Muscle layer of colon (tissue), 2 donors: Measurements from ENCODE around the gene ZNF750.

Experiments
- H3K27ac ChIP-seq: one replicate; pipeline ENCODE4 v1.7.0; 2013; ENCODE audit warnings: low read depth, mild to moderate bottlenecking, low read length, moderate library complexity
- H3K27me3 ChIP-seq, 2 donors: one replicate each; pipeline ENCODE4 v1.7.0; 2013; ENCODE audit warnings: low read length in 2 of 2, mild to moderate bottlenecking in 2 of 2; ENCODE audit not compliant: insufficient read depth in 2 of 2, control insufficient read depth in 1 of 2
- H3K36me3 ChIP-seq: one replicate; pipeline ENCODE4 v1.7.0; 2013; ENCODE audit warnings: mild to moderate bottlenecking, low read length; ENCODE audit not compliant: insufficient read depth
- H3K4me1 ChIP-seq: one replicate; pipeline ENCODE4 v1.7.0; 2013; ENCODE audit warnings: mild to moderate bottlenecking, low read length; ENCODE audit not compliant: insufficient read depth
- H3K4me3 ChIP-seq, 2 donors: one replicate each; pipeline ENCODE4 v1.7.0; 2013; ENCODE audit warnings: low read length in 2 of 2, low read depth in 1 of 2, mild to moderate bottlenecking in 1 of 2, moderate library complexity in 1 of 2
- H3K9ac ChIP-seq: one replicate; pipeline ENCODE4 v1.7.0; 2013; ENCODE audit warnings: low read length
- H3K9me3 ChIP-seq: one replicate; pipeline ENCODE4 v1.7.0; 2013; ENCODE audit warnings: mild to moderate bottlenecking, low read length
- donor health status: abdominal sarcoma.
- donor health status: Adenocarcinoma of cecum.

The ZNF750 gene

GRCh38 chr17:82863383-82863940 is 23.6 kb upstream of the ZNF750 start:
- Histone ChIP-seq H3K36me3 (no peaks in the 10 kb centered on the region), H3K27ac (no peak overlapping the region), H3K27me3 (no peaks in the 10 kb centered on the region), H3K4me1 (peaks cover 11% of the 10 kb centered on the region), H3K9ac (no peak overlapping the region), H3K4me3 (no peak overlapping the region), H3K9me3 (no peaks in the 10 kb centered on the region)

GRCh38 chr17:82862737-82863382 is 23.0 kb upstream of the ZNF750 start:
- no peaks in the 10 kb centered on the region for H3K27me3 ChIP-seq
- no peaks in the 10 kb centered on the region for H3K9me3 ChIP-seq
- peaks cover 11% of the 10 kb centered on the region for H3K4me1 ChIP-seq
- H3K4me3 ChIP-seq, result no peak overlapping the region
- H3K36me3 ChIP-seq, result no peaks in the 10 kb centered on the region
- H3K27ac ChIP-seq, result no peak overlapping the region
- no peak overlapping the region for H3K9ac ChIP-seq

GRCh38 chr17:82862191-82862590 is 22.4 kb upstream of the ZNF750 start:
- no peaks in the 10 kb centered on the region for H3K36me3 ChIP-seq
- H3K27me3 ChIP-seq, result no peaks in the 10 kb centered on the region
- H3K27ac ChIP-seq, result no peak overlapping the region
- H3K9ac ChIP-seq, result no peak overlapping the region
- peaks cover 11% of the 10 kb centered on the region for H3K4me1 ChIP-seq
- no peak overlapping the region for H3K4me3 ChIP-seq
- H3K9me3 ChIP-seq, result no peaks in the 10 kb centered on the region

GRCh38 chr17:82861393-82861775 is 21.6 kb upstream of the ZNF750 start:
- Histone ChIP-seq H3K9ac (no peak overlapping the region), H3K36me3 (no peaks in the 10 kb centered on the region), H3K27ac (no peak overlapping the region), H3K9me3 (no peaks in the 10 kb centered on the region), H3K4me1 (peaks cover 11% of the 10 kb centered on the region), H3K4me3 (no peak overlapping the region), H3K27me3 (no peaks in the 10 kb centered on the region)

GRCh38 chr17:82860606-82861392 is 21.0 kb upstream of the ZNF750 start:
- H3K27ac ChIP-seq, result no peak overlapping the region
- H3K36me3 ChIP-seq, result no peaks in the 10 kb centered on the region
- no peaks in the 10 kb centered on the region for H3K9me3 ChIP-seq
- no peaks in the 10 kb centered on the region for H3K27me3 ChIP-seq
- H3K4me3 ChIP-seq, result no peak overlapping the region
- H3K9ac ChIP-seq, result no peak overlapping the region
- H3K4me1 ChIP-seq, result peaks cover 11% of the 10 kb centered on the region

GRCh38 chr17:82859431-82860403 is 19.9 kb upstream of the ZNF750 start:
- Histone ChIP-seq H3K4me3 (no peak overlapping the region), H3K36me3 (no peaks in the 10 kb centered on the region), H3K27me3 (no peaks in the 10 kb centered on the region), H3K27ac (no peak overlapping the region), H3K9ac (no peak overlapping the region), H3K9me3 (no peaks in the 10 kb centered on the region), H3K4me1 (peaks cover 11% of the 10 kb centered on the region)

- Histone ChIP-seq H3K9me3 (no peaks in the 10 kb centered on the region), H3K4me3 (no peak overlapping the region), H3K27me3 (no peaks in the 10 kb centered on the region), H3K27ac (no peak overlapping the region), H3K36me3 (no peaks in the 10 kb centered on the region), H3K4me1 (peaks cover 1% of the 10 kb centered on the region), H3K9ac (no peak overlapping the region)
Measured at GRCh38 chr17:82858376-82859126, 18.7 kb upstream of the ZNF750 start.

GRCh38 chr17:82856361-82856760 is 16.5 kb upstream of the ZNF750 start:
- H3K36me3 ChIP-seq, result no peaks in the 10 kb centered on the region
- no peaks in the 10 kb centered on the region for H3K4me1 ChIP-seq
- no peak overlapping the region for H3K9ac ChIP-seq
- H3K4me3 ChIP-seq, result no peak overlapping the region
- no peaks in the 10 kb centered on the region for H3K27me3 ChIP-seq
- no peak overlapping the region for H3K27ac ChIP-seq
- no peaks in the 10 kb centered on the region for H3K9me3 ChIP-seq

GRCh38 chr17:82854226-82854625 is 14.4 kb upstream of the ZNF750 start:
- no peaks in the 10 kb centered on the region for H3K36me3 ChIP-seq
- no peaks in the 10 kb centered on the region for H3K27me3 ChIP-seq
- H3K4me3 ChIP-seq, result no peak overlapping the region
- no peak overlapping the region for H3K9ac ChIP-seq
- no peaks in the 10 kb centered on the region for H3K4me1 ChIP-seq
- H3K9me3 ChIP-seq, result no peaks in the 10 kb centered on the region
- H3K27ac ChIP-seq, result no peak overlapping the region

GRCh38 chr17:82851381-82851780 is 11.6 kb upstream of the ZNF750 start:
- H3K9ac ChIP-seq, result no peak overlapping the region
- no peaks in the 10 kb centered on the region for H3K9me3 ChIP-seq
- no peak overlapping the region for H3K27ac ChIP-seq
- no peaks in the 10 kb centered on the region for H3K4me1 ChIP-seq
- no peaks in the 10 kb centered on the region for H3K36me3 ChIP-seq
- no peak overlapping the region for H3K4me3 ChIP-seq
- no peaks in the 10 kb centered on the region for H3K27me3 ChIP-seq
